KMS-11 (cell line): ENCODE results near the gene UBE2G2.

Source experiments
- H2AFZ ChIP-seq: fragments of 200-600 bp; sonication (generic); 2 replicates; pipeline ENCODE4 v1.6.1; 2016; ENCODE audit warnings: antibody characterized with exemption, mixed run types, low read depth
- H3K27ac ChIP-seq: fragments of 200-600 bp; sonication (generic); 2 replicates; pipeline ENCODE4 v1.6.1; 2016; ENCODE audit warnings: mild to moderate bottlenecking, mixed run types
- H3K27me3 ChIP-seq: fragments of 200-600 bp; sonication (generic); 2 replicates; pipeline ENCODE4 v1.6.1; 2017; ENCODE audit warnings: mild to moderate bottlenecking, low read depth, mixed run types, moderate library complexity; ENCODE audit not compliant: insufficient read depth
- H3K36me3 ChIP-seq: fragments of 200-600 bp; sonication (generic); 2 replicates; pipeline ENCODE4 v1.6.1; 2017; ENCODE audit warnings: mild to moderate bottlenecking, mixed run types; ENCODE audit not compliant: insufficient read depth
- H3K4me1 ChIP-seq: fragments of 200-600 bp; sonication (generic); 2 replicates; pipeline ENCODE4 v1.6.1; 2016; ENCODE audit warnings: mild to moderate bottlenecking, low read depth, mixed run types; ENCODE audit not compliant: poor library complexity, severe bottlenecking
- H3K4me2 ChIP-seq: fragments of 200-600 bp; sonication (generic); 2 replicates; pipeline ENCODE4 v1.7.0; 2016; ENCODE audit warnings: mild to moderate bottlenecking, mixed run types
- H3K4me3 ChIP-seq: fragments of 200-600 bp; sonication (generic); IDR thresholded peaks from 2 replicates; pipeline ENCODE4 v1.6.1; 2017; ENCODE audit warnings: low read depth, low read length, mixed read lengths; ENCODE audit not compliant: insufficient read depth
- H3K79me2 ChIP-seq: fragments of 200-600 bp; sonication (generic); 2 replicates; pipeline ENCODE4 v1.6.1; 2016; ENCODE audit warnings: low read depth, mixed run types; ENCODE audit not compliant: insufficient read depth
- H3K9ac ChIP-seq: fragments of 200-600 bp; sonication (generic); 2 replicates; pipeline ENCODE4 v1.6.1; 2016; ENCODE audit warnings: mild to moderate bottlenecking, mixed run types
- H4K20me1 ChIP-seq: fragments of 200-600 bp; sonication (generic); 2 replicates; pipeline ENCODE4 v1.6.1; 2016; ENCODE audit warnings: mild to moderate bottlenecking, mixed run types; ENCODE audit not compliant: insufficient read depth
- CTCF ChIP-seq: fragments of 200-600 bp; sonication (generic); conservative IDR thresholded peaks from 2 replicates; pipeline ENCODE4 v1.6.1; 2017; ENCODE audit warnings: low read depth, mild to moderate bottlenecking, antibody characterized with exemption, low read length, moderate library complexity, mixed read lengths

UBE2G2 gene

GRCh38 chr21:44789880-44790279 lies 11.7 kb downstream of the UBE2G2 start:
- H3K27me3 ChIP-seq = no peaks in the 10 kb centered on the region
- H3K4me1 ChIP-seq = peaks cover 31% of the 10 kb centered on the region
- no peak for TF ChIP-seq CTCF
- peaks cover 4% of the 10 kb centered on the region; the same call in 1 of the 2 replicates for H3K36me3 ChIP-seq
- H3K79me2 ChIP-seq = peaks cover 90% of the 10 kb centered on the region
- no peak overlapping the region for H3K4me2 ChIP-seq
- H4K20me1 ChIP-seq = peaks cover 24% of the 10 kb centered on the region
- no peak overlapping the region for H3K9ac ChIP-seq
- no peak overlapping the region for H2AFZ ChIP-seq
- H3K4me3 ChIP-seq = no peak overlapping the region
- no peak overlapping the region for H3K27ac ChIP-seq

- Histone ChIP-seq H3K4me1 (peaks cover 21% of the 10 kb centered on the region), H3K36me3 (no peaks in the 10 kb centered on the region; the same call in 1 of the 2 replicates), H3K4me3 (no peak overlapping the region), H4K20me1 (peaks cover 5% of the 10 kb centered on the region; the same call in 1 of the 2 replicates), H3K27me3 (no peaks in the 10 kb centered on the region), H3K79me2 (peaks cover 76% of the 10 kb centered on the region), H2AFZ (no peak overlapping the region), H3K27ac (no peak overlapping the region), H3K9ac (no peak overlapping the region), H3K4me2 (0 out of 2 replicates have a peak overlapping the region, but pooled peaks have one; percentile 14)
- no peak for TF ChIP-seq CTCF
These were observed 15.8 kb downstream of the UBE2G2 start for GRCh38 chr21:44785620-44786335.

GRCh38 chr21:44784810-44785209 lies 16.8 kb downstream of the UBE2G2 start:
- H3K27me3 ChIP-seq = no peaks in the 10 kb centered on the region
- TF ChIP-seq CTCF = no peak
- no peak overlapping the region for H2AFZ ChIP-seq
- no peak overlapping the region for H3K4me2 ChIP-seq
- H3K9ac ChIP-seq = no peak overlapping the region
- H3K79me2 ChIP-seq = peaks cover 74% of the 10 kb centered on the region
- no peaks in the 10 kb centered on the region for H3K36me3 ChIP-seq
- peaks cover 5% of the 10 kb centered on the region; the same call in 1 of the 2 replicates for H4K20me1 ChIP-seq
- no peak overlapping the region for H3K4me3 ChIP-seq
- H3K4me1 ChIP-seq = peaks cover 21% of the 10 kb centered on the region
- H3K27ac ChIP-seq = no peak overlapping the region

GRCh38 chr21:44783020-44783696 lies 18.5 kb downstream of the UBE2G2 start:
- peaks cover 27% of the 10 kb centered on the region for H3K4me1 ChIP-seq
- TF ChIP-seq CTCF = no peak
- H4K20me1 ChIP-seq = peaks cover 5% of the 10 kb centered on the region; the same call in 1 of the 2 replicates
- H3K4me3 ChIP-seq = no peak overlapping the region
- H3K9ac ChIP-seq = no peak overlapping the region
- H3K27me3 ChIP-seq = no peaks in the 10 kb centered on the region
- H3K36me3 ChIP-seq = no peaks in the 10 kb centered on the region
- H3K79me2 ChIP-seq = peaks cover 61% of the 10 kb centered on the region
- no peak overlapping the region for H2AFZ ChIP-seq
- H3K4me2 ChIP-seq = no peak overlapping the region
- no peak overlapping the region for H3K27ac ChIP-seq
